ENCODE data around the gene C1QTNF9. TPM values are rescaled to one million over a fixed set of nuclear protein-coding genes. Genes with fewer than 3 reads are reported as not detected.

The C1QTNF9 gene
- total and polyA plus RNA-seq, 2 of the 4 experiments (the other 2 are of a cell fraction): 0.18 to 0.21 TPM

- POLR2A ChIA-PET (ENCODE audit: unreplicated experiment): no interaction called here
- whole genome bisulfite sequencing, 2 experiments (ENCODE audit: extremely low coverage in 2 of 2, insufficient read length in 1 of 2): 78% methylated on average over 12 of the region's 35 CpGs; no CpG with 5 or more reads in 1 of the 2 experiments
- CTCF ChIA-PET: no interaction called here
Observed at GRCh38 chr13:24339937-24340607, 30.7 kb downstream of the C1QTNF9 start.

More at GRCh38 chr13:24339937-24340607, 30.7 kb downstream of the C1QTNF9 start:
- ATAC-seq (ENCODE audit: low read depth) (no peak), DNase-seq (no peak)
- H2AK9ac ChIP-seq (replicated peaks; ENCODE audit: low read depth, low read length, poor library complexity): no peak overlapping the region
- H2BK5ac ChIP-seq (ENCODE audit: low read depth, low read length, poor library complexity, severe bottlenecking): no peak overlapping the region
- no peak overlapping the region for H3K4me2 ChIP-seq (ENCODE audit: low read depth, low read length)
- H2AFZ ChIP-seq (replicated peaks; ENCODE audit: low read length, poor library complexity): peak overlapping the region; percentile 63
- H2BK20ac ChIP-seq (ENCODE audit: low read depth, low read length): no peak overlapping the region
- H4K8ac ChIP-seq (ENCODE audit: low read depth in 2 of 2, low read length in 2 of 2): no peak overlapping the region
- H3K9me3 ChIP-seq (ENCODE audit: control insufficient read depth, insufficient read depth, low read length): no peaks in the 10 kb centered on the region
- H3K4me3 ChIP-seq (ENCODE audit: insufficient read depth, low read depth, low read length): no peak overlapping the region
- H3K27me3 ChIP-seq (ENCODE audit: control insufficient read depth, insufficient read depth, low read length): peaks cover 3% of the 10 kb centered on the region
- intact Hi-C loops (cut with micrococcal nuclease): no loop called here
- H3K79me1 ChIP-seq (ENCODE audit: low read depth in 1 of 2, low read length in 2 of 2): no peaks in the 10 kb centered on the region
- H3K4ac ChIP-seq (ENCODE audit: low read depth, low read length): no peak overlapping the region
- no peak overlapping the region for H4K5ac ChIP-seq (ENCODE audit: low read depth, low read length)
- no peak overlapping the region for H3K27ac ChIP-seq (ENCODE audit: insufficient read depth, low read length)
- dilution Hi-C loops (cut with HindIII; ENCODE audit: low sequenced_read_pairs, unreplicated experiment): no loop called here
- H2BK120ac ChIP-seq (ENCODE audit: low read depth, low read length): no peak overlapping the region
- H4K91ac ChIP-seq (ENCODE audit: insufficient read depth, low read depth, low read length): no peak overlapping the region
- H3K9ac ChIP-seq (ENCODE audit: low read depth, low read length): no peak overlapping the region
- H3K56ac ChIP-seq (ENCODE audit: extremely low read depth, insufficient read depth, low read length): no peak overlapping the region
- H2AK5ac ChIP-seq (ENCODE audit: low read depth, low read length): no peak overlapping the region
- no peaks in the 10 kb centered on the region for H3K36me3 ChIP-seq (ENCODE audit: control insufficient read depth, insufficient read depth, low read length)
- H4K20me1 ChIP-seq (ENCODE audit: insufficient read depth, low read length): no peaks in the 10 kb centered on the region
- BruUV-seq (replicated peaks): no TSS peak
- in situ Hi-C loops (cut with MboI; ENCODE audit: low sequenced_read_pairs): no loop called here
- peaks cover 3% of the 10 kb centered on the region; the same call in 1 of the 2 replicates for H3K9me1 ChIP-seq (ENCODE audit: insufficient read depth, low read length)
- H3K14ac ChIP-seq (replicated peaks; ENCODE audit: low read depth, low read length): no peak overlapping the region
- H3K18ac ChIP-seq (ENCODE audit: low read depth, low read length): no peak overlapping the region
- H2BK15ac ChIP-seq (ENCODE audit: low read depth, low read length): no peak overlapping the region
- no peak overlapping the region for H3K23ac ChIP-seq (ENCODE audit: low read depth, low read length)
- H3K4me1 ChIP-seq (ENCODE audit: control insufficient read depth, insufficient read depth, low read length): peaks cover 2% of the 10 kb centered on the region; the same call in 1 of the 2 replicates
- no peak for TF ChIP-seq CTCF (conservative IDR thresholded peaks at IDR 0.05; ENCODE audit: low read depth, low read length)
- no peak for TF ChIP-seq RFX5 (IDR thresholded peaks at IDR 0.05; ENCODE audit: low read depth, low read length)
- TF ChIP-seq RCOR1 (IDR thresholded peaks at IDR 0.05; ENCODE audit: insufficient replicate concordance, low read length): no peak
- no peak for TF ChIP-seq RAD21 (IDR thresholded peaks at IDR 0.05; ENCODE audit: low read length)
- TF ChIP-seq NFE2L2 (IDR thresholded peaks at IDR 0.05; ENCODE audit: low read depth, low read length): no peak
- no peak for TF ChIP-seq SMC3 (IDR thresholded peaks at IDR 0.05; ENCODE audit: low read depth, low read length)
- no peak for TF ChIP-seq USF2 (IDR thresholded peaks at IDR 0.05; ENCODE audit: low read depth, low read length)
- TF ChIP-seq CHD1 (IDR thresholded peaks at IDR 0.05; ENCODE audit: low read depth, low read length): no peak
- TF ChIP-seq MAZ (IDR thresholded peaks at IDR 0.05; ENCODE audit: borderline replicate concordance, low read depth, low read length): no peak
- TF ChIP-seq CEBPB (IDR thresholded peaks at IDR 0.05; ENCODE audit: low read depth, low read length): no peak
- no peak for TF ChIP-seq ELK1 (IDR thresholded peaks at IDR 0.05; ENCODE audit: borderline replicate concordance, low read depth, low read length)
- TF ChIP-seq POLR2A (IDR thresholded peaks at IDR 0.05; ENCODE audit: low read depth, low read length): no peak

Measured in IMR-90 (cell line).